ENCODE measurements around the gene OR6F1. TPM values are rescaled to one million over a fixed set of nuclear protein-coding genes. Genes with fewer than 3 reads are reported as not detected.

OR6F1 gene
- total and polyA plus RNA-seq, 10 of the 15 experiments (the other 5 are each of a cell fraction or from before 2014, with no cell fraction given), result not detected

DNA sequence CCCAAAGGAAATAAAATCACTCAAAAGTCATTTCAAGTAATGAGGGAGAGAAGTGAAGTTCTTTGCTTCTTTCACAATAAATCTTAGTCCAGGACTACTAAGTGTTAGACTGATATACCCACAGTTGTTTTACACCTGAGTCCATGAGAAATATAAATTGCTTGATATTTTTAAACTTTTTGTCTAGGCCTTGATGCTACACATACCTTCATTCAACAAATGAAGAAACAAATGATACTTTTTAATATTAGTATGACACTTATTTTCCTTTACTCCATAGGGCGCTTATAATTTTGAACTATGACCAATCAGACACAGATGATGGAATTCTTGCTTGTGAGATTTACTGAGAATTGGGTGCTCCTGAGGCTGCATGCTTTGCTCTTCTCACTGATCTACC lies 21.9 kb upstream of the OR6F1 start, which contains the start of gene OR14K1:
TSS of gene OR14K1 (plus strand) at position 301 of the 400 bp plus-strand sequence. CDS start at position 301, 0 bp downstream.
- ChIA-PET POLR2A (no interaction called here), RAD21 (ENCODE audit: unreplicated experiment) (no interaction called here), CTCF (no interaction called here), SMC1A (ENCODE audit: uncharacterized antibody, unreplicated experiment) (no interaction called here)
- no peak within 1 kb of the TSS for H3K4me2 ChIP-seq (ENCODE audit: control insufficient read depth, insufficient read depth)
- H4K20me1 ChIP-seq (ENCODE audit: control insufficient read depth, insufficient read depth), result no peaks in the 10 kb centered on the region
- H3K36me3 ChIP-seq (ENCODE audit: control insufficient read depth in 2 of 2, insufficient read depth in 2 of 2, low read length in 1 of 2), result no peaks in the 10 kb centered on the region
- no peaks in the 10 kb centered on the region for H3K27me3 ChIP-seq (replicated peaks in 1 of 2; ENCODE audit: control insufficient read depth in 2 of 2, insufficient read depth in 2 of 2, low read length in 1 of 2)
- H3K79me2 ChIP-seq (ENCODE audit: control insufficient read depth, insufficient read depth, low read length), result no peaks in the 10 kb centered on the region
- H3K9me3 ChIP-seq (replicated peaks; ENCODE audit: control insufficient read depth, insufficient read depth, low read length), result no peaks in the 10 kb centered on the region
- no peak for FAIRE-seq
- DNase-seq (ENCODE audit: low read depth, low spot score), result no peak
- TF ChIP-seq SMAD5 (IDR thresholded peaks at IDR 0.05; ENCODE audit: low read depth) (no peak), BRCA1 (IDR thresholded peaks at IDR 0.05; ENCODE audit: low read depth, low read length) (no peak), PML (IDR thresholded peaks at IDR 0.05; ENCODE audit: low read length) (no peak), SMAD1 (IDR thresholded peaks at IDR 0.05; ENCODE audit: low read depth, partially characterized antibody) (no peak), CHD2 (IDR thresholded peaks at IDR 0.05; ENCODE audit: borderline replicate concordance, low read depth, low read length) (no peak), BHLHE40 (IDR thresholded peaks at IDR 0.05; ENCODE audit: borderline replicate concordance in 1 of 2, low read depth in 2 of 2, low read length in 1 of 2) (no peak)
- TF ChIP-seq, protein P1, sequence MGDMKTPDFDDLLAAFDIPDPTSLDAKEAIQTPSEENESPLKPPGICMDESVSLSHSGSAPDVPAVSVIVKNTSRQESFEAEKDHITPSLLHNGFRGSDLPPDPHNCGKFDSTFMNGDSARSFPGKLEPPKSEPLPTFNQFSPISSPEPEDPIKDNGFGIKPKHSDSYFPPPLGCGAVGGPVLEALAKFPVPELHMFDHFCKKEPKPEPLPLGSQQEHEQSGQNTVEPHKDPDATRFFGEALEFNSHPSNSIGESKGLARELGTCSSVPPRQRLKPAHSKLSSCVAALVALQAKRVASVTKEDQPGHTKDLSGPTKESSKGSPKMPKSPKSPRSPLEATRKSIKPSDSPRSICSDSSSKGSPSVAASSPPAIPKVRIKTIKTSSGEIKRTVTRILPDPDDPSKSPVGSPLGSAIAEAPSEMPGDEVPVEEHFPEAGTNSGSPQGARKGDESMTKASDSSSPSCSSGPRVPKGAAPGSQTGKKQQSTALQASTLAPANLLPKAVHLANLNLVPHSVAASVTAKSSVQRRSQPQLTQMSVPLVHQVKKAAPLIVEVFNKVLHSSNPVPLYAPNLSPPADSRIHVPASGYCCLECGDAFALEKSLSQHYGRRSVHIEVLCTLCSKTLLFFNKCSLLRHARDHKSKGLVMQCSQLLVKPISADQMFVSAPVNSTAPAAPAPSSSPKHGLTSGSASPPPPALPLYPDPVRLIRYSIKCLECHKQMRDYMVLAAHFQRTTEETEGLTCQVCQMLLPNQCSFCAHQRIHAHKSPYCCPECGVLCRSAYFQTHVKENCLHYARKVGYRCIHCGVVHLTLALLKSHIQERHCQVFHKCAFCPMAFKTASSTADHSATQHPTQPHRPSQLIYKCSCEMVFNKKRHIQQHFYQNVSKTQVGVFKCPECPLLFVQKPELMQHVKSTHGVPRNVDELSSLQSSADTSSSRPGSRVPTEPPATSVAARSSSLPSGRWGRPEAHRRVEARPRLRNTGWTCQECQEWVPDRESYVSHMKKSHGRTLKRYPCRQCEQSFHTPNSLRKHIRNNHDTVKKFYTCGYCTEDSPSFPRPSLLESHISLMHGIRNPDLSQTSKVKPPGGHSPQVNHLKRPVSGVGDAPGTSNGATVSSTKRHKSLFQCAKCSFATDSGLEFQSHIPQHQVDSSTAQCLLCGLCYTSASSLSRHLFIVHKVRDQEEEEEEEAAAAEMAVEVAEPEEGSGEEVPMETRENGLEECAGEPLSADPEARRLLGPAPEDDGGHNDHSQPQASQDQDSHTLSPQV (IDR thresholded peaks at IDR 0.05), result no peak
- no peak within 1 kb of the TSS for H2AFZ ChIP-seq (ENCODE audit: control insufficient read depth, low read depth, low read length)
- WGBS (ENCODE audit: insufficient coverage, insufficient replicate concordance, low lambda C conversion rate, missing lambda C conversion rate), result 56% methylated on average over 1 of the region's 1 CpG
- intact Hi-C loops (cut with micrococcal nuclease; ENCODE audit: unreplicated experiment) (no loop called here), in situ Hi-C loops (cut with MboI) (no loop called here)
- no peak within 1 kb of the TSS for H3K9ac ChIP-seq (ENCODE audit: control insufficient read depth, insufficient read depth, low read length)
- no peak within 1 kb of the TSS for H3K4me3 ChIP-seq
- no TSS peak for BruUV-seq (replicated peaks)
- H3K27ac ChIP-seq (ENCODE audit: control insufficient read depth, insufficient read depth), result no peak within 1 kb of the TSS
- no peak for ATAC-seq
- no peaks in the 10 kb centered on the region for H3K4me1 ChIP-seq (ENCODE audit: control insufficient read depth, insufficient read depth, low read length)

Measured in GM12878 (cell line).